ENCODE measurements around the gene NHERF2.

The NHERF2 gene

GRCh38 chr16:2075631-2076030 lies 48.9 kb downstream of the NHERF2 start:
- TF ChIP-seq CTCF (IDR thresholded peaks at IDR 0.05; ENCODE audit: low read depth, low read length, missing control alignments) = no peak
- no peak overlapping the region for H3K4me3 ChIP-seq (ENCODE audit: low read depth, low read length)
- no peak for DNase-seq (ENCODE audit: low read depth)

GRCh38 chr16:2076072-2076865 lies 49.6 kb downstream of the NHERF2 start:
- no peak for DNase-seq (ENCODE audit: low read depth)
- no peak for TF ChIP-seq CTCF (IDR thresholded peaks at IDR 0.05; ENCODE audit: low read depth, low read length, missing control alignments)

GRCh38 chr16:2077016-2077415 lies 50.3 kb downstream of the NHERF2 start:
- no peak for TF ChIP-seq CTCF (IDR thresholded peaks at IDR 0.05; ENCODE audit: low read depth, low read length, missing control alignments)
- DNase-seq (ENCODE audit: low read depth) = no peak
- no peak overlapping the region for H3K4me3 ChIP-seq (ENCODE audit: low read depth, low read length)

More at GRCh38 chr16:2076072-2076865, 49.6 kb downstream of the NHERF2 start:
- no peak overlapping the region for H3K4me3 ChIP-seq (ENCODE audit: low read depth, low read length)

GRCh38 chr16:2077696-2078095 lies 51.0 kb downstream of the NHERF2 start:
- no peak for TF ChIP-seq CTCF (IDR thresholded peaks at IDR 0.05; ENCODE audit: low read depth, low read length, missing control alignments)
- DNase-seq (ENCODE audit: low read depth) = no peak
- H3K4me3 ChIP-seq (ENCODE audit: low read depth, low read length) = no peak overlapping the region

GRCh38 chr16:2078096-2078495 lies 51.4 kb downstream of the NHERF2 start:
- H3K4me3 ChIP-seq (ENCODE audit: low read depth, low read length) = no peak overlapping the region
- TF ChIP-seq CTCF (IDR thresholded peaks at IDR 0.05; ENCODE audit: low read depth, low read length, missing control alignments) = no peak
- DNase-seq (ENCODE audit: low read depth) = no peak

GRCh38 chr16:2078691-2079090 lies 52.0 kb downstream of the NHERF2 start:
- no peak for DNase-seq (ENCODE audit: low read depth)
- H3K4me3 ChIP-seq (ENCODE audit: low read depth, low read length) = no peak overlapping the region

More at GRCh38 chr16:2078691-2079090, 52.0 kb downstream of the NHERF2 start:
- TF ChIP-seq CTCF (IDR thresholded peaks at IDR 0.05; ENCODE audit: low read depth, low read length, missing control alignments) = no peak
